GM04503 (cell line): ENCODE measurements around the gene TFEB.
A peak's percentile ranks its signal among the peaks of the same experiment; 100 is the strongest.
"Not testable (repeated sequence)": the region's sequence is repeated elsewhere in the genome, so short reads cannot be mapped to it uniquely, and the experiment has no call there.

Source experiments
- DNase-seq: peaks from one replicate; pipeline ENCODE4 v3.0.0-alpha.2; 2012; ENCODE audit warnings: low read depth

The TFEB gene

GRCh38 chr6:41735427-41736185 lies at the start of gene TFEB:
Gene TFEB, minus strand, starts transcription at chr6:41735608. Its CDS starts 44,395 bp downstream, at chr6:41691213.
- DNase-seq: peak; percentile 47

- no peak for DNase-seq
Observed at GRCh38 chr6:41784581-41785171, 49.3 kb upstream of the TFEB start.

GRCh38 chr6:41783106-41783780 lies 47.8 kb upstream of the TFEB start:
- no peak for DNase-seq

- no peak for DNase-seq
Observed at GRCh38 chr6:41781366-41781730, 45.9 kb upstream of the TFEB start.

GRCh38 chr6:41780551-41781365 lies 45.4 kb upstream of the TFEB start, which contains the start of gene PRICKLE4:
Gene PRICKLE4, plus strand, starts transcription at chr6:41780782. Its CDS starts 2,692 bp downstream, at chr6:41783474.
- no peak for DNase-seq

GRCh38 chr6:41779788-41780550 lies 44.6 kb upstream of the TFEB start, which contains the start of gene FRS3:
Gene FRS3, minus strand, starts transcription at chr6:41779900. Its CDS starts 2,913 bp downstream, at chr6:41776987.
- DNase-seq: no peak

- no peak for DNase-seq
Observed at GRCh38 chr6:41779336-41779735, 43.9 kb upstream of the TFEB start.

- no peak for DNase-seq
Observed at GRCh38 chr6:41778895-41779294, 43.5 kb upstream of the TFEB start.

- no peak for DNase-seq
Observed at GRCh38 chr6:41777551-41778285, 42.3 kb upstream of the TFEB start.

- no peak for DNase-seq
Observed at GRCh38 chr6:41775293-41775882, 40.0 kb upstream of the TFEB start.

GRCh38 chr6:41774841-41775240 lies 39.4 kb upstream of the TFEB start:
- no peak for DNase-seq

- DNase-seq: no peak
Observed at GRCh38 chr6:41771058-41771983, 35.9 kb upstream of the TFEB start.

GRCh38 chr6:41770381-41771057 lies 35.1 kb upstream of the TFEB start:
- no peak for DNase-seq

- no peak for DNase-seq
Observed at GRCh38 chr6:41769376-41769775, 34.0 kb upstream of the TFEB start.

GRCh38 chr6:41768545-41769308 lies 33.3 kb upstream of the TFEB start:
- no peak for DNase-seq

GRCh38 chr6:41767112-41767833 lies 31.9 kb upstream of the TFEB start:
- DNase-seq: peak; percentile 72

- DNase-seq: not testable (repeated sequence)
Observed at GRCh38 chr6:41766043-41766664, 30.7 kb upstream of the TFEB start.
